ENCODE measurements around the gene S100A10.

The S100A10 gene

GRCh38 chr1:152009691-152010090, 16.0 kb upstream of the S100A10 start:
- DNase-seq = no peak

- DNase-seq = no peak
Measured at GRCh38 chr1:152007047-152007446, 13.4 kb upstream of the S100A10 start.

- DNase-seq = no peak
Measured at GRCh38 chr1:152005360-152005912, 11.8 kb upstream of the S100A10 start.

- DNase-seq = no peak
Measured at GRCh38 chr1:152003846-152004442, 10.3 kb upstream of the S100A10 start.

- DNase-seq = no peak
Measured at GRCh38 chr1:152002960-152003359, 9.3 kb upstream of the S100A10 start.

GRCh38 chr1:152001631-152002584, 8.2 kb upstream of the S100A10 start:
- DNase-seq = peak; percentile 73

- no peak for DNase-seq
Measured at GRCh38 chr1:152000964-152001630, 7.4 kb upstream of the S100A10 start.

GRCh38 chr1:151998611-151999362, 5.1 kb upstream of the S100A10 start:
- DNase-seq = no peak

- DNase-seq = no peak
Measured at GRCh38 chr1:151997284-151997570, 3.6 kb upstream of the S100A10 start.

- no peak for DNase-seq
Measured at GRCh38 chr1:151995774-151996173, 2.1 kb upstream of the S100A10 start.

- no peak for DNase-seq
Measured at GRCh38 chr1:151994956-151995355, 1.3 kb upstream of the S100A10 start.

GRCh38 chr1:151993084-151993733, 450 bp downstream of the S100A10 start:
- peak; percentile 8 for DNase-seq

- no peak for DNase-seq
Measured at GRCh38 chr1:151992303-151993083, 1.2 kb downstream of the S100A10 start.

- DNase-seq = no peak
Measured at GRCh38 chr1:151991663-151992302, 1.9 kb downstream of the S100A10 start.

GRCh38 chr1:151990856-151991198, 2.8 kb downstream of the S100A10 start:
- DNase-seq = no peak

GRCh38 chr1:151990058-151990855, 3.4 kb downstream of the S100A10 start:
- no peak for DNase-seq

- no peak for DNase-seq
Measured at GRCh38 chr1:151989211-151989862, 4.3 kb downstream of the S100A10 start.

- no peak for DNase-seq
Measured at GRCh38 chr1:151988405-151988923, 5.2 kb downstream of the S100A10 start.

GRCh38 chr1:151986501-151987190, 7.0 kb downstream of the S100A10 start:
- DNase-seq = no peak
